Upper lobe of left lung (tissue), 4 donors: ENCODE results near the gene DTX3.
"Not testable (repeated sequence)": the region's sequence is repeated elsewhere in the genome, so short reads cannot be mapped to it uniquely, and the experiment has no call there.

ENCODE experiments used
- EP300 ChIP-seq, 4 donors: sonication (generic); formaldehyde crosslinking; IDR thresholded peaks; one replicate each; pipeline ENCODE4 v1.5.1; 2017; ENCODE audit warnings: antibody characterized with exemption in 4 of 4, control low read depth in 2 of 4
- POLR2A ChIP-seq, 4 donors: fragments of 450-650 bp; IDR thresholded peaks; one replicate each; pipeline ENCODE4 v1.5.1; 2016 to 2017; ENCODE audit warnings: antibody characterized with exemption in 4 of 4, mild to moderate bottlenecking in 2 of 4
- POLR2AphosphoS5 ChIP-seq, 2 donors: sonication (generic); formaldehyde crosslinking; IDR thresholded peaks; one replicate each; pipeline ENCODE4 v1.5.1; 2017; ENCODE audit warnings: antibody characterized with exemption in 2 of 2
- TF ChIP-seq, protein P1 (sequence below), 6 experiments: fragments of 450-650 bp in 4 of 6; fragments of 200-600 bp in 2 of 6; sonication (generic) in 2 of 6; IDR thresholded peaks; one replicate each; pipeline ENCODE4 v1.5.1; 2016 to 2019; ENCODE audit warnings: antibody characterized with exemption in 6 of 6

DNA sequence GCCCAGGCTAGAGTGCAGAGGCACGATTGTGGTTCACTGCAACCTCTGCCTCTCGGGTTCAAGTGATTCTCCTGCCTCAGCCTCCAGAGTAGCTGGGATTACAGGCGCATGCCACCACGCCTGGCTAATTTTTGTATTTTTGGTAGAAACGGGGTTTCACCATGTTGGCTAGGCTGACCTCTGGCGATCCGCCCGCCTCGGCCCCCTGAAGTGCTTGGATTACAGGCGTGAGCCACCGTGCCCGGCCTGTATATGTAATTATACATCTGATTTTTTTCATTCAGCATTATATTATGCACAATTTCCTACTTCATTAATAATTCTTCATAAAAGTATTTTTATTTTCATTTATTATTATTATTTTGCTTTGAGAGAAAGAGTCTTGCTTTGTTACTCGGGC, 34.2 kb upstream of the DTX3 start:
- TF ChIP-seq, protein P1, sequence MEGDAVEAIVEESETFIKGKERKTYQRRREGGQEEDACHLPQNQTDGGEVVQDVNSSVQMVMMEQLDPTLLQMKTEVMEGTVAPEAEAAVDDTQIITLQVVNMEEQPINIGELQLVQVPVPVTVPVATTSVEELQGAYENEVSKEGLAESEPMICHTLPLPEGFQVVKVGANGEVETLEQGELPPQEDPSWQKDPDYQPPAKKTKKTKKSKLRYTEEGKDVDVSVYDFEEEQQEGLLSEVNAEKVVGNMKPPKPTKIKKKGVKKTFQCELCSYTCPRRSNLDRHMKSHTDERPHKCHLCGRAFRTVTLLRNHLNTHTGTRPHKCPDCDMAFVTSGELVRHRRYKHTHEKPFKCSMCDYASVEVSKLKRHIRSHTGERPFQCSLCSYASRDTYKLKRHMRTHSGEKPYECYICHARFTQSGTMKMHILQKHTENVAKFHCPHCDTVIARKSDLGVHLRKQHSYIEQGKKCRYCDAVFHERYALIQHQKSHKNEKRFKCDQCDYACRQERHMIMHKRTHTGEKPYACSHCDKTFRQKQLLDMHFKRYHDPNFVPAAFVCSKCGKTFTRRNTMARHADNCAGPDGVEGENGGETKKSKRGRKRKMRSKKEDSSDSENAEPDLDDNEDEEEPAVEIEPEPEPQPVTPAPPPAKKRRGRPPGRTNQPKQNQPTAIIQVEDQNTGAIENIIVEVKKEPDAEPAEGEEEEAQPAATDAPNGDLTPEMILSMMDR (IDR thresholded peaks at IDR 0.05) = not testable (repeated sequence)
- TF ChIP-seq POLR2A, POLR2AphosphoS5, EP300 (IDR thresholded peaks at IDR 0.05): not testable (repeated sequence)
